HEK293 (cell line): ENCODE results near the gene MAP4K5.

Experiments used
- CTCF ChIA-PET: fragments of 350-600 bp; formaldehyde crosslinking; extraction: SDS; loops from one replicate; lab custom pipeline; 2021; ENCODE audit warnings: antibody characterized with exemption; lab: Yijun Ruan, JAX
- POLR2A ChIA-PET: fragments of 300-600 bp; formaldehyde crosslinking; extraction: SDS; loops from one replicate; lab custom pipeline; 2020; ENCODE audit warnings: antibody characterized with exemption, inconsistent platforms; lab: Yijun Ruan, JAX
- H3K27ac ChIP-seq: fragments of 200-500 bp; sonication (Bioruptor generic); 2 replicates; pipeline ENCODE4 v1.5.1; 2014; ENCODE audit warnings: low read depth, low read length, control low read depth, inconsistent platforms; ENCODE audit errors: extremely low read depth
- H3K36me3 ChIP-seq, 2 experiments: fragments of 200-500 bp in 1 of 2; sonication (Bioruptor generic) in 1 of 2; 1 replicate in 1 of 2; 2 replicates in 1 of 2; pipeline ENCODE4 v1.5.1; 2014 to 2017; ENCODE audit warnings: inconsistent platforms in 2 of 2, low read length in 2 of 2; ENCODE audit not compliant: control insufficient read depth in 2 of 2, insufficient read depth in 1 of 2
- H3K4me1 ChIP-seq: fragments of 200-500 bp; sonication (Bioruptor generic); 2 replicates; pipeline ENCODE4 v1.5.1; 2014; ENCODE audit warnings: mild to moderate bottlenecking, low read length, inconsistent platforms; ENCODE audit not compliant: control insufficient read depth, insufficient read depth
- H3K4me3 ChIP-seq: 2 replicates; pipeline ENCODE4 v1.5.1; 2011; ENCODE audit warnings: low read depth, mild to moderate bottlenecking, control low read depth, low read length, moderate library complexity
- H3K9me3 ChIP-seq: fragments of 200-500 bp; sonication (Bioruptor generic); 2 replicates; pipeline ENCODE4 v1.5.1; 2014; ENCODE audit warnings: low read depth, low read length, inconsistent platforms; ENCODE audit not compliant: control insufficient read depth, insufficient read depth
- HOXA7 ChIP-seq: sonication (generic); formaldehyde crosslinking; IDR thresholded peaks from 2 replicates; pipeline ENCODE4 v1.8.1; 2022; ENCODE audit warnings: missing genetic modification reagents, borderline replicate concordance
- PRDM2 ChIP-seq: fragments of 450-650 bp; formaldehyde crosslinking; IDR thresholded peaks from 2 replicates; pipeline ENCODE4 v1.5.1; 2016; ENCODE audit warnings: missing biosample characterization, missing genetic modification characterization, borderline replicate concordance
- ZBTB6 ChIP-seq: fragments of 450-650 bp; formaldehyde crosslinking; IDR thresholded peaks from 2 replicates; pipeline ENCODE4 v1.5.1; 2017; ENCODE audit warnings: missing biosample characterization, missing genetic modification characterization
- ZBTB7A ChIP-seq: fragments of 450-650 bp; formaldehyde crosslinking; IDR thresholded peaks from 2 replicates; pipeline ENCODE4 v1.5.1; 2016; ENCODE audit warnings: low read depth, missing biosample characterization, missing genetic modification characterization
- ZFP69B ChIP-seq: fragments of 450-650 bp; formaldehyde crosslinking; IDR thresholded peaks from 2 replicates; pipeline ENCODE4 v1.5.1; 2016; ENCODE audit warnings: missing biosample characterization, missing genetic modification characterization
- ZNF23 ChIP-seq: fragments of 450-650 bp; formaldehyde crosslinking; IDR thresholded peaks from 2 replicates; pipeline ENCODE4 v1.5.1; 2016; ENCODE audit warnings: missing biosample characterization, missing genetic modification characterization, borderline replicate concordance
- ZNF239 ChIP-seq: fragments of 450-650 bp; formaldehyde crosslinking; IDR thresholded peaks from 2 replicates; pipeline ENCODE4 v1.5.1; 2016; ENCODE audit warnings: missing biosample characterization, missing genetic modification characterization
- ZNF350 ChIP-seq: fragments of 450-650 bp; formaldehyde crosslinking; IDR thresholded peaks from 2 replicates; pipeline ENCODE4 v1.5.0; 2017; ENCODE audit warnings: missing biosample characterization, mild to moderate bottlenecking, missing genetic modification characterization
- ZNF362 ChIP-seq: fragments of 450-650 bp; formaldehyde crosslinking; IDR thresholded peaks from 2 replicates; pipeline ENCODE4 v1.5.1; 2016; ENCODE audit warnings: missing biosample characterization, missing genetic modification characterization
- ZNF423 ChIP-seq: fragments of 450-650 bp; formaldehyde crosslinking; IDR thresholded peaks from 2 replicates; pipeline ENCODE4 v1.5.1; 2016; ENCODE audit warnings: missing biosample characterization, missing genetic modification characterization
- ZNF645 ChIP-seq: fragments of 450-650 bp; formaldehyde crosslinking; IDR thresholded peaks from 2 replicates; pipeline ENCODE4; 2016; ENCODE audit warnings: missing biosample characterization, missing genetic modification characterization
- ZNF791 ChIP-seq: fragments of 450-650 bp; formaldehyde crosslinking; IDR thresholded peaks from 2 replicates; pipeline ENCODE4 v1.5.1; 2016; ENCODE audit warnings: missing biosample characterization, missing genetic modification characterization
- ZNF837 ChIP-seq: fragments of 450-650 bp; formaldehyde crosslinking; IDR thresholded peaks from 2 replicates; pipeline ENCODE4 v1.5.1; 2016; ENCODE audit warnings: missing biosample characterization, missing genetic modification characterization
- ZSCAN23 ChIP-seq: fragments of 450-650 bp; formaldehyde crosslinking; IDR thresholded peaks from 2 replicates; pipeline ENCODE4 v1.5.1; 2016; ENCODE audit warnings: missing biosample characterization, missing genetic modification characterization
- ZSCAN4 ChIP-seq: fragments of 450-650 bp; formaldehyde crosslinking; IDR thresholded peaks from 2 replicates; pipeline ENCODE4 v1.5.1; 2017; ENCODE audit warnings: missing biosample characterization, missing genetic modification characterization

MAP4K5 gene

GRCh38 chr14:50497351-50497750 lies 35.0 kb downstream of the MAP4K5 start:
- POLR2A ChIA-PET: no interaction called here
- no peak overlapping the region for H3K27ac ChIP-seq
- no peak overlapping the region for H3K4me3 ChIP-seq
- no peak for TF ChIP-seq ZNF423
- no peak for TF ChIP-seq HOXA7 (CRISPR knock-in tag)
- no peak for TF ChIP-seq ZNF791 (tag by site-specific recombination)
- TF ChIP-seq ZBTB7A (tag by site-specific recombination): no peak
- TF ChIP-seq ZSCAN23: no peak
- TF ChIP-seq ZNF645 (tag by site-specific recombination): no peak
- no peak for TF ChIP-seq ZNF239 (tag by site-specific recombination)
- no peak for TF ChIP-seq ZNF362 (tag by site-specific recombination)
- TF ChIP-seq ZBTB6 (tag by site-specific recombination): no peak
- no peak for TF ChIP-seq ZNF837 (tag by site-specific recombination)
- no peak for TF ChIP-seq ZNF23 (tag by site-specific recombination)
- TF ChIP-seq PRDM2 (tag by site-specific recombination): no peak
- TF ChIP-seq ZFP69B (tag by site-specific recombination): no peak
- H3K4me1 ChIP-seq: no peaks in the 10 kb centered on the region
- no peaks in the 10 kb centered on the region for H3K9me3 ChIP-seq
- peaks cover 6 to 13% of the 10 kb centered on the region in 2 experiments; a peak in 2 of 3 replicates for H3K36me3 ChIP-seq
- CTCF ChIA-PET: interaction anchor here (0.6 kb wide), 1 partner anchor 179 kb away, joined by 6 read pairs; no protein-coding TSS in a partner anchor

- H3K4me1 ChIP-seq: no peaks in the 10 kb centered on the region
- TF ChIP-seq ZNF350 (tag by site-specific recombination): no peak
- peak; percentile 42; the same call in 1 of the 2 replicates for TF ChIP-seq ZSCAN4 (tag by site-specific recombination)
- TF ChIP-seq, all 188 proteins: peak for 1
- Histone ChIP-seq H3K27ac (no peak overlapping the region), H3K9me3 (no peaks in the 10 kb centered on the region), H3K36me3 (no peaks in the 10 kb centered on the region; a peak in 1 of 3 replicates), H3K4me3 (no peak overlapping the region)
- ChIA-PET CTCF (no interaction called here), POLR2A (no interaction called here)
Measured at GRCh38 chr14:50489851-50490250, 42.5 kb downstream of the MAP4K5 start.
